CD1c-positive myeloid dendritic cell (primary cell): ENCODE results near the gene SLC8B1.

Source experiments
- DNase-seq: peaks from one replicate; pipeline ENCODE4 v3.0.0-alpha.2; 2016; ENCODE audit errors: extremely low spot score

SLC8B1 gene

DNA sequence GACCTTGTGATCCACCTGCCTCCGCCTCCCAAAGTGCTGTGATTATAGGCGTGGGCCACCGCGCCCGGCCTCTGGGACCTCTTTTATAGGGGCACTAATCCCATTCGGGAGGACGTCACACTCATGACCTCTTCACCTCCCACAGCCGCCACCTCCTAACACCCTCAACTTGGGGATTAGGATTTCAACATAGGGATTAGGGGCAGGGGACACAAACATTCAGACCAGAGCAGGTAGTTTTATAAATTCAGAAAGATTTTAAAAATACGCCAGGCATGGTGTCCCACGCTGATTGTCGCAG lies 64.2 kb downstream of the SLC8B1 start:
- DNase-seq, result no peak

DNA sequence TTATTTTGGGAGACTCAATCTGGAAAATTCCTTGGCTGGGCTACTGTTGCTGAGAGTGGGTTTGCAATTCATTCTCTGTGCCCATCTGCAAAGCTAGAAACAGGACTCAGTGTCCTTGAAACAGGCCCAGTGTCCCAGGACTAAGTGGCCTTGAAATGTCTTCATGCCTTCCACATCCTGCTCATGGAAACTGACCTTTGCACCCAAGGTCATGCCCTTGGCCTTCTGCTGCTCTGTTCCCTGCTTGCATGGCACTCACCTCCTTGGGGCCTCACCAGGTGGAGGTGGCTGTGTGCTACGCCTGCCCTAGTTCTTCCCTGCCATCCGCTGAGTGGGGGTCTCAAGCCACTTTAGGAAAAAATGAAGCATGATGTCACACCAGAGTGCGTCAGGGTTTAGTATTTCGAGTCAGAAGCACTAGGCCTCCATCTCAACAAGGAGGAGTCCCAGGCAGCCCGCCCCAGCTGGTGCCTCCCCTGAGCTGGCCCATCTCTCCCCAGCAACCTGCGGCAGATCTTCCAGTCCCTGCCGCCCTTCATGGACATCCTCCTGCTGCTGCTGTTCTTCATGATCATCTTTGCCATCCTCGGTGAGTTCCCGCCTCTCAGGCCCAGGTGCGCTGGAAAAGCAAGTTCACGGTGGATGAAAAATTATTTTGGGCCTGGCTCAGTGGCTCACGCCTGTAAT lies 65.5 kb downstream of the SLC8B1 start:
- DNase-seq, result no peak

GRCh38 chr12:113268621-113269020 lies 66.3 kb downstream of the SLC8B1 start:
- DNase-seq, result no peak

DNA sequence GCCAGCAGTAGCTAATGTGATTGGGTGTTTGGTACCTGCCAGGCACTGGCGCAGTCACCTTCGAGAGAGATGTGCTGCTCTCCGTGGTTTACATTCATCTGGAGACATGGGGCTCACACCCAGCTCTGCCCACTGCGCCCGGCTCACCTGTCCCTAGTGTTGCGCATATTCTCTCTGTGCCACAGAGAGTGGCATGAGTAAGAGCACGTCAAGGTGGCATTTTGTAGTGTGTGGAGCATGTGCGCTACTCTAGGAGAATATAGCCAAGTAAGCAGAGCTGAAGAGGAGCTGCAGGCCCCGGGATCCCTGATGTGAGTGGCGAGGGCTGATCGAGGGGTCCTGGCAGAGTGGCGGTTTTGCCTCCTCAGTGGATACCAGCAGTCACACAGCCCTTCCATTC lies 66.8 kb downstream of the SLC8B1 start:
- no peak for DNase-seq

GRCh38 chr12:113267621-113268020 lies 67.3 kb downstream of the SLC8B1 start:
- no peak for DNase-seq

GRCh38 chr12:113266106-113266895 lies 68.6 kb downstream of the SLC8B1 start:
- DNase-seq, result no peak

- DNase-seq, result no peak
Observed at GRCh38 chr12:113263431-113263963, 71.4 kb downstream of the SLC8B1 start.

DNA sequence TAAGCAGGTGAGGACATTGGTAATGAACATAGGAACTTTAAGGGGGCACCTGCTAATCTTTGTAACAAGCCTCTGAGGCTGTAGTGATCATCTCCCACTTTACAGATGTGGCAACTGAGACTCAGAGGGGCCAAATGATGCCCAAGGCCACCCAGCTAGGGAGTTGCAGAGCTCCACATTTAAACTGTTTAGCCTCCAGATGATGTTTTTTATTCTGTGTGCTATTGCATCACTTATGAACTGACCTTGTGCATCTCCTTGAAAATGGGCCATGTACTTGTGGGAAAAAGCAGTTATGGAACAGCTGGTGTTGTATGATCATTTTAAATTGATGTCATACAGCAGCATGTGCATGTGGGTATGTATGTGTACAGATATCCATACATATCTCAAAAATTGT lies 72.2 kb downstream of the SLC8B1 start:
- DNase-seq, result no peak

GRCh38 chr12:113261847-113262470 lies 73.0 kb downstream of the SLC8B1 start:
- peak; percentile 66 for DNase-seq

- DNase-seq, result no peak
Observed at GRCh38 chr12:113260636-113261300, 74.1 kb downstream of the SLC8B1 start.

DNA sequence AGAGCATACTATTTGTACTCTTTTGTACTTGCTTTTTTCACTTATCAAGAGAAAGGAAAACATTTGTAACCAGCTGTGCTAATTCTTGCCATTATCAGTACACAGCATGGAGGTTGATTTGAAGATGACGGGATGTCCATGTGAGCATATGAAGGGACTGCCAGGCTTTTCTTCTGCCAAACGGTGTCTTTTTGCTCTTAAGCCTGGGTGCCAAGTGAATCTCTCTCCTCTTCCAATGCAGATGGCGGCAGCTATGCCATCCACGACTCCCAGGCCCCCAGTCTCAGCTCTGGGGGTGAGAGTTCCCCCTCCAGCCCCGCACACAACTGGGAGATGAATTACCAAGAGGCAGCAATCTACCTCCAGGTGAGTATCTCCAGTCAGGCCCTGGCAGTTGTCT lies 74.8 kb downstream of the SLC8B1 start:
- DNase-seq, result no peak

DNA sequence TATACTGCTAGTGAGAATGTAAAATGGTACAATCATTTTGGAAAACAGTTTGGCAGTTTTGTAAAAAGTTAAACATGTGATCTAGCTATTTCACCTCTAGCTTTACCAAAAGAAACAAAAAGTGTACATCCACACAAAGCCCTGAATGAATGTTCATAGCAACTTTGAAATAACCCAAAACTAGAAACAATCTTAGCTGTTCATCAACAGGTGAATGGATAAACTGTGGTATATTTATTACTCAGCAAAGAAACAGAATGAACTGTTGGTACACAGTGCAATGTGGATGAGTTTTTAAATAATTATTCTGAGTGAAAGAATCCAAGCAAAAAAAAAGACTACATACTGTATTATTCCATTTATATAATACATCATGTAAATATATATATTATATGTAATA lies 77.3 kb downstream of the SLC8B1 start:
- no peak for DNase-seq

DNA sequence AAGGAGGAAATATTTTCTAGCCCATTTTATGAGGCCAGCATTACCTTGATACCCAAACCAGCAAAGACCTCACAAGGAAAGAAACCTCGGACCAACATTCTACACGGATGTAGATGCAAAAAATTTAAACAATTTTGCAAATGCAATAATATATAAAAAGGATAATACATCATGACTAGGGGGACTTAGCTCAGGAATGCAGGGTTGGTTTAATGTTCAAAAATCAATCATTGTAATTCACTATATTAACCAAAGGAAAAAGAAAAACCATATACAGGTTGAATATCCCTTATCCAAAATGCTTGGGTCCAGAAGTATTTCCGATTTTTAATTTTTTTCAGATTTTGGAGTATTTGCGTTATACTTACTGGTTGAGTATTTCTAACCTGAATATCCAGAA lies 80.6 kb downstream of the SLC8B1 start:
- DNase-seq, result no peak

- no peak for DNase-seq
Observed at GRCh38 chr12:113253532-113254285, 81.2 kb downstream of the SLC8B1 start.

DNA sequence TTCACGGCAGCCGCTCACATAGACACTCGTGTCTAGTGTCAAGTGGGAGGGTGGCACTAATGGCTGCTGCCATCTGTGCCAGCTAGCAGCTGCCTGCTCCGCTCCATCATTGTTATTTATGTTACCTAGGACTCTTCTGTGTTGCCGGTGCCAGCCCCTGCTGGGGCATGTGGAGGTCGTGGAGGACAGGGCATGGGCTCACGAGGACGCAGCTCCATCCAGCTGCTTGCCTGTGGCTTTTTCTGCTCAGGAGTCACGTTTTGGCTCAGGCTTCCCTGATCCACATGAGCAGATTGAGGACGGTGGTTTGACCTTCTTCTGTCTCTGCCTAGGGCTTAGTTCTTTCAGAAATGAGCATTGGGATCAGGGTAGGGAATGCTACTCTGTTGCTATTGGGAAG lies 82.4 kb downstream of the SLC8B1 start:
- no peak for DNase-seq

DNA sequence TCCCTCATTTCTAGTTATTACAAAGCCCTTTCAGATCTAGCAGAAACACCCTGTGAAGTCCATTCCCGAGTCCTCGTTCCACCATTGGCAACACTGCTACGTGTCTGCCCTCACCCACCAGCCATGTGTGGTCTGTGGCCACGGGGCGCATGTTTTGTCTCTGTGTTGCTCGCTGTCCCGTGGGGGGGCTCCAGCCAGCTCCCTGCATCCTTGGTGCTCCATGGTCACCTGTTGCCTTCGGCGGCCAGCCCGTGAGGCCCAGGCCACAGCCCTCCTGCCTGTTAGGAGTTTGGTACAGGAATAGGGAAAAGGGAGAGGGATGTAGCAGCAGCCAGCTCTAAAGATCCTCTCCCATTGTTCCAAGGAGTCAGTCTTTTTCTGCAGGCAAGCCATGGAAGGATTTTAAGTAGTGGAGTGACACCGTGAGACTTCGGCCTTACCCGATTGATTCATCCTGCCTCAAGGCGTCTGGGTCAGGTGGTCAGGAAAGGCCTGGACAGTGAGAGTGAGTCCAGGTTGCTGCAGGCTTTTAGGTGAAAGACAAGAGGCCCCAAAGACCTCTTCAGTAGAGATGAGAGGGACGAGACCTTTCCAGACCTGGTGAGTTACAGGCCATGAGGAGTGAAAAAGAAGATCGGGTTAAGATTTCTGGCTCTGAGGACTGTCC lies 83.4 kb downstream of the SLC8B1 start:
- no peak for DNase-seq

- no peak for DNase-seq
Observed at GRCh38 chr12:113250045-113250444, 84.9 kb downstream of the SLC8B1 start.

DNA sequence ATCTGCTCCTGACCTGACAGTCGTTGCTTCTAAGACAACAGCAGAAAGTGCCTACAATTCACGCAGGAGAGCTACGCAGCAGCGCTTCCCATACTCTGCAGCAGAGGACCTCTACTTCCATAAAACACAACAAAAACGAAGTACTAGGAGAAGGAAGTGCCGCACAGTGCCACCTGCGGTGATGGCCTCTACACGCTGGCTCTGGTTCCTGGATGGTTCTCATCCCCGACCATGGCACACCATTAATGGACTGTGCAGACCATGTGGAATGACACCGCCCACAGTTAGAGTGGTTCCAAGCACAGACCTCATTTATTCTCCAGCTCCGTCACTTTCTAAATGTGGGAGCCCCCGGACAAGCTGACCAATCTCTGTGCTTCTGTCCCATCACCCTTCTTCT lies 85.4 kb downstream of the SLC8B1 start:
- no peak for DNase-seq

GRCh38 chr12:113248842-113249435 lies 86.0 kb downstream of the SLC8B1 start:
- DNase-seq, result no peak
